ENCODE results near the gene NXPH1. TPM values are rescaled to one million over a fixed set of nuclear protein-coding genes. Genes with fewer than 3 reads are reported as not detected.

NXPH1 gene
- total RNA-seq, 1 donor: not detected

DNA sequence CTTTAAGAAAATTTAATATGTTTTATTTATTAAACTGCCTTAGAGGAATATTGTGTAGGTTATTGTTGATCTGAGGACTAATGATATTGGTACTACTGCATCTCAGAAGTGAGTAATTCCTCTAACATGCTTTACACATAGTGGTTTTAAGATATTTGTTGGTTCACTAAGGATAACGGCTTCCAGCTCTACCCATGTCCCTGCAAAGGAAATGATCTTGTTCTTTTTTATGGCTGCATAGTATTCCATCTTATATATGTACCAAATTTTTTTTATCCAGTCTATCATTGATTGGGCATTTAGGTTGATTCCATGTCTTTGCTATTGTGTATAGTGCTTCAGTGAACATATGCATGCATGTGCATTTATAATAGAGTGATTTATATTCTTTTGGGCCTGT is 20.1 kb downstream of the NXPH1 start:
- no peaks in the 10 kb centered on the region for H3K79me2 ChIP-seq (ENCODE audit: insufficient read depth, low read length)
- no peaks in the 10 kb centered on the region for H3K9me3 ChIP-seq (ENCODE audit: low read depth, low read length)
- TF ChIP-seq, protein P1, sequence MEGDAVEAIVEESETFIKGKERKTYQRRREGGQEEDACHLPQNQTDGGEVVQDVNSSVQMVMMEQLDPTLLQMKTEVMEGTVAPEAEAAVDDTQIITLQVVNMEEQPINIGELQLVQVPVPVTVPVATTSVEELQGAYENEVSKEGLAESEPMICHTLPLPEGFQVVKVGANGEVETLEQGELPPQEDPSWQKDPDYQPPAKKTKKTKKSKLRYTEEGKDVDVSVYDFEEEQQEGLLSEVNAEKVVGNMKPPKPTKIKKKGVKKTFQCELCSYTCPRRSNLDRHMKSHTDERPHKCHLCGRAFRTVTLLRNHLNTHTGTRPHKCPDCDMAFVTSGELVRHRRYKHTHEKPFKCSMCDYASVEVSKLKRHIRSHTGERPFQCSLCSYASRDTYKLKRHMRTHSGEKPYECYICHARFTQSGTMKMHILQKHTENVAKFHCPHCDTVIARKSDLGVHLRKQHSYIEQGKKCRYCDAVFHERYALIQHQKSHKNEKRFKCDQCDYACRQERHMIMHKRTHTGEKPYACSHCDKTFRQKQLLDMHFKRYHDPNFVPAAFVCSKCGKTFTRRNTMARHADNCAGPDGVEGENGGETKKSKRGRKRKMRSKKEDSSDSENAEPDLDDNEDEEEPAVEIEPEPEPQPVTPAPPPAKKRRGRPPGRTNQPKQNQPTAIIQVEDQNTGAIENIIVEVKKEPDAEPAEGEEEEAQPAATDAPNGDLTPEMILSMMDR (IDR thresholded peaks at IDR 0.05; ENCODE audit: extremely low read depth, low read depth, low read length): no peak
- no peaks in the 10 kb centered on the region for H3K27me3 ChIP-seq (ENCODE audit: insufficient read depth, low read length)
- H3K4me2 ChIP-seq (ENCODE audit: insufficient read depth, low read length): no peak overlapping the region
- no peaks in the 10 kb centered on the region for H4K20me1 ChIP-seq (ENCODE audit: insufficient read depth, low read length)
- H3K27ac ChIP-seq (ENCODE audit: low read depth, low read length): no peak overlapping the region
- no peaks in the 10 kb centered on the region for H3K4me1 ChIP-seq (ENCODE audit: insufficient read depth, low read length)
- no peak for DNase-seq (ENCODE audit: insufficient read length, low spot score, missing footprints)
- H2AFZ ChIP-seq (ENCODE audit: low read length): no peak overlapping the region
- no peaks in the 10 kb centered on the region for H3K36me3 ChIP-seq (ENCODE audit: insufficient read depth, low read length)
- H3K4me3 ChIP-seq (ENCODE audit: insufficient read depth, low read length): no peak overlapping the region

DNA sequence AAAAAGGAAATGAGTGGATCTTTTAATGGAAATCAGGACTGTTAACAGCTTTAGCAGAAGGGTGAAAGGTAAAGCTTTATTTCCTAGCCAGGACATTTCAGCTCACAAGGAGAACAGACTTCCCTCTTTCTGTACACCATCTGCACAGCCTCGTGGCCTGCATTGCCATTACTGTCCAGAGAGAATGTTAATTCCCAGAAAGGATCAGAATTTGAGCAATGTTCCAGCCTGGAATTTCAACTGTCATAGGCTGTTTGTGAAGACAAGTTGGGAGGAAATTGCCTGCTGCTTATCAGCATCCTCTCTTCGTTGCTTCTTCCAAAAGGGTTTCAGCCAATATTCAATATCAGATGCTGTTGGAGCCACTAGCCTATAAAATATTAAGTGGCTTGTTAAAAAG is 22.0 kb downstream of the NXPH1 start:
- no peak for DNase-seq (ENCODE audit: insufficient read length, low spot score, missing footprints)
- Histone ChIP-seq H3K4me3 (ENCODE audit: insufficient read depth, low read length) (no peak overlapping the region), H3K36me3 (ENCODE audit: insufficient read depth, low read length) (no peaks in the 10 kb centered on the region), H3K27me3 (ENCODE audit: insufficient read depth, low read length) (no peaks in the 10 kb centered on the region), H3K4me2 (ENCODE audit: insufficient read depth, low read length) (no peak overlapping the region), H2AFZ (ENCODE audit: low read length) (no peak overlapping the region), H3K79me2 (ENCODE audit: insufficient read depth, low read length) (no peaks in the 10 kb centered on the region), H3K4me1 (ENCODE audit: insufficient read depth, low read length) (no peaks in the 10 kb centered on the region), H4K20me1 (ENCODE audit: insufficient read depth, low read length) (no peaks in the 10 kb centered on the region), H3K27ac (ENCODE audit: low read depth, low read length) (no peak overlapping the region), H3K9me3 (ENCODE audit: low read depth, low read length) (no peaks in the 10 kb centered on the region)
- TF ChIP-seq, protein P1 (IDR thresholded peaks at IDR 0.05; ENCODE audit: extremely low read depth, low read depth, low read length): no peak

DNA sequence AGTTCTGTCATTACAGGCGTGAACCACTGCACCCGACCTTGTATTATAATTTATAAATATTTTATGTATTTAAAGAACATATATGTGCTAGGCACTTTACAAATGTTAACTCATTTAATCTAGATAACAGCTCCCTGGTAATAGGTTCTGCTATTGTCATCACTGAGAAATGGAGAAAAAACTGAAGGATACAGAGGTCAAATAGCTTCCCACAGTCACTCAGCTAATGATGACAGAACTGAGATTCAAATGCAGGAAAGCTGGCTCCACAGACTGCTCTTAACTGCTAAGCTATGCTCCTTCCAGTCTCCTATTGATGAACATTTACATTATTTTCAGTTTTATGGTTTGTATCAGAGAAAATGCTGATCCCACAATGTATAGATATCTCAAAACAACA is 28.9 kb downstream of the NXPH1 start:
- TF ChIP-seq, protein P1 (IDR thresholded peaks at IDR 0.05; ENCODE audit: extremely low read depth, low read depth, low read length): no peak
- Histone ChIP-seq H3K36me3 (ENCODE audit: insufficient read depth, low read length) (no peaks in the 10 kb centered on the region), H3K4me2 (ENCODE audit: insufficient read depth, low read length) (no peak overlapping the region), H3K27ac (ENCODE audit: low read depth, low read length) (no peak overlapping the region), H3K79me2 (ENCODE audit: insufficient read depth, low read length) (no peaks in the 10 kb centered on the region), H3K27me3 (ENCODE audit: insufficient read depth, low read length) (no peaks in the 10 kb centered on the region), H2AFZ (ENCODE audit: low read length) (no peak overlapping the region), H3K4me1 (ENCODE audit: insufficient read depth, low read length) (no peaks in the 10 kb centered on the region), H4K20me1 (ENCODE audit: insufficient read depth, low read length) (no peaks in the 10 kb centered on the region), H3K9me3 (ENCODE audit: low read depth, low read length) (no peaks in the 10 kb centered on the region), H3K4me3 (ENCODE audit: insufficient read depth, low read length) (no peak overlapping the region)
- DNase-seq (ENCODE audit: insufficient read length, low spot score, missing footprints): no peak

DNA sequence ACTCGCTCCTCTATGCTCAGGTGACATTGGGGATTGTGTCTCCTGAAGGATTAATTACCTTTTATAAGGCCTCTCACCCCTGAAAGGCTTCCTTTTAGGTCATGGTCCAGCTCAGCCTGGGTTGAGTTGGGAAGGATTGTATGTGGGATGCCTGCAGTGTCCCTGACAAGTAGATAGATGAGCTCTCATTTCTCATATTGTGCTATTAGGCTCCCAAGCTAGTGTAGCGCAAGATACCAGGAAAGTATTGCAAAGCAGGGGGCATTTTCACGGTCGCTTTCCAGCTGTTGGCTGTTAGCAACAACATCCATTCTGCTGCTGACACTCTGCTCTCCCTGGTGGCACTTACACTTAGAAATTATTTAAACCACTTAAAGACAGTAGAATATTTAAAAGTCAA is 31.9 kb downstream of the NXPH1 start:
- no peaks in the 10 kb centered on the region for H4K20me1 ChIP-seq (ENCODE audit: insufficient read depth, low read length)
- H3K27me3 ChIP-seq (ENCODE audit: insufficient read depth, low read length): no peaks in the 10 kb centered on the region
- no peak overlapping the region for H3K27ac ChIP-seq (ENCODE audit: low read depth, low read length)
- peaks cover 2% of the 10 kb centered on the region for H3K9me3 ChIP-seq (ENCODE audit: low read depth, low read length)
- DNase-seq (ENCODE audit: insufficient read length, low spot score, missing footprints): no peak
- H3K4me1 ChIP-seq (ENCODE audit: insufficient read depth, low read length): no peaks in the 10 kb centered on the region
- no peak overlapping the region for H2AFZ ChIP-seq (ENCODE audit: low read length)
- H3K79me2 ChIP-seq (ENCODE audit: insufficient read depth, low read length): no peaks in the 10 kb centered on the region
- no peaks in the 10 kb centered on the region for H3K36me3 ChIP-seq (ENCODE audit: insufficient read depth, low read length)
- H3K4me2 ChIP-seq (ENCODE audit: insufficient read depth, low read length): no peak overlapping the region
- H3K4me3 ChIP-seq (ENCODE audit: insufficient read depth, low read length): no peak overlapping the region
- TF ChIP-seq, protein P1 (IDR thresholded peaks at IDR 0.05; ENCODE audit: extremely low read depth, low read depth, low read length): no peak

All from osteoblast (primary cell).